Measurements from ENCODE around the gene ROCK2. TPM values are rescaled to one million over a fixed set of nuclear protein-coding genes. Genes with fewer than 3 reads are reported as not detected.
"Not testable (repeated sequence)": the region's sequence is repeated elsewhere in the genome, so short reads cannot be mapped to it uniquely, and the experiment has no call there.

The ROCK2 gene
- total RNA-seq, 1 experiment from 2014 or later = 38.0 TPM

DNA sequence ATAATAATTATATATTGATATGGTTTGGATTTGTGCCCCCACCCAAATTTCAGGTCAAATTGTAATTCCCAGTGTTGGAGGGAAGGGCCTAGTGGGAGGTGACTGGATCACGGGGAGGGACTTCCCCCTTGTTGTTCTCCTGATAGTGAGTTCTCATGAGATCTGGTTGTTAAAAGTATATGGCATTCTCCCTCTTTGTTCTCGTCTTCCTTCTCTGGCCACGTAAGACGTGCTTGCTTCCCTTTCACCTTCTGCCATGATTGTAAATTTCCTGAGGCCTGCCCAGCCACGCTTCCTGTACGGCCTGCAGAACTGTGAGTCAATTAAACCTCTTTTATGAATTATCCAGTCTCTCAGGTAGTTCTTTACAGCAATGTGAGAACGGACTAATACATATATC, 88.3 kb downstream of the ROCK2 start:
- no peak overlapping the region for H3K4me2 ChIP-seq
- peaks cover 15% of the 10 kb centered on the region for H3K4me1 ChIP-seq (replicated peaks; ENCODE audit: insufficient read depth)
- intact Hi-C loops (cut with micrococcal nuclease; ENCODE audit: unreplicated experiment) = no loop called here
- no peak overlapping the region for H3K27ac ChIP-seq
- H3K9me2 ChIP-seq (ENCODE audit: insufficient read depth) = no peaks in the 10 kb centered on the region
- no TSS peak for BruUV-seq (replicated peaks)
- no peaks in the 10 kb centered on the region for H3K9me3 ChIP-seq (ENCODE audit: insufficient read depth, low read depth)
- TF ChIP-seq, protein P1, sequence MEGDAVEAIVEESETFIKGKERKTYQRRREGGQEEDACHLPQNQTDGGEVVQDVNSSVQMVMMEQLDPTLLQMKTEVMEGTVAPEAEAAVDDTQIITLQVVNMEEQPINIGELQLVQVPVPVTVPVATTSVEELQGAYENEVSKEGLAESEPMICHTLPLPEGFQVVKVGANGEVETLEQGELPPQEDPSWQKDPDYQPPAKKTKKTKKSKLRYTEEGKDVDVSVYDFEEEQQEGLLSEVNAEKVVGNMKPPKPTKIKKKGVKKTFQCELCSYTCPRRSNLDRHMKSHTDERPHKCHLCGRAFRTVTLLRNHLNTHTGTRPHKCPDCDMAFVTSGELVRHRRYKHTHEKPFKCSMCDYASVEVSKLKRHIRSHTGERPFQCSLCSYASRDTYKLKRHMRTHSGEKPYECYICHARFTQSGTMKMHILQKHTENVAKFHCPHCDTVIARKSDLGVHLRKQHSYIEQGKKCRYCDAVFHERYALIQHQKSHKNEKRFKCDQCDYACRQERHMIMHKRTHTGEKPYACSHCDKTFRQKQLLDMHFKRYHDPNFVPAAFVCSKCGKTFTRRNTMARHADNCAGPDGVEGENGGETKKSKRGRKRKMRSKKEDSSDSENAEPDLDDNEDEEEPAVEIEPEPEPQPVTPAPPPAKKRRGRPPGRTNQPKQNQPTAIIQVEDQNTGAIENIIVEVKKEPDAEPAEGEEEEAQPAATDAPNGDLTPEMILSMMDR (conservative IDR thresholded peaks at IDR 0.05) = no peak
- no peak for TF ChIP-seq EZH2 (IDR thresholded peaks at IDR 0.05; ENCODE audit: low read depth)
- POLR2A ChIA-PET (ENCODE audit: unreplicated experiment) = no interaction called here
- H3K36me3 ChIP-seq (ENCODE audit: low read depth) = no peaks in the 10 kb centered on the region
- H3K79me2 ChIP-seq (ENCODE audit: low read depth) = peaks cover 30% of the 10 kb centered on the region
- DNase-seq = no peak
- peaks cover 21% of the 10 kb centered on the region; the same call in 1 of the 2 replicates for H4K20me1 ChIP-seq (ENCODE audit: insufficient read depth)
- CTCF ChIA-PET = no interaction called here
- no peak overlapping the region for H3K4me3 ChIP-seq
- H3K27me3 ChIP-seq (ENCODE audit: insufficient read depth, low read depth) = no peaks in the 10 kb centered on the region
- peaks cover 15% of the 10 kb centered on the region for H3F3A ChIP-seq (ENCODE audit: insufficient read depth, low read depth)
- H2AFZ ChIP-seq = no peak overlapping the region

DNA sequence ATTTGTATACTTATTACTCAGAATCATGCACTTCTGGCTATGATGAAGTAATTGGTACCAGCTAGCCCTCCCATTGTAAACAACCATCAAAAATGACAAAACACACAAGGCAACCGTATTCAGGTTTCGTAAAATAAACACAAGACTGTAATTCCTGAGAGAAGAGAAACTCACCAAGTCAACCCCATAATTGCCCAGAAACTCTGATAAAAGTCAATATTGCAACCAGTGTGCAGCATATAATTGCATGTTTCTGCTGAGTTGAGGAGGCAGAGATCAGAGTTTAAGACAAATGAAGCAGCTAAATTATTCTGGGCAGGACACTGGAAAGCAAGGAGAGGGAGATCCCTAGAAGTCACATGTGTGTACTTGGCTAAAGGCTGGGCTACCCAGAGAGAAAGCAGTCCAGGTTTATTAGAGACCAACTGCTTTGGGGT, 90.3 kb downstream of the ROCK2 start:
- no TSS peak for BruUV-seq (replicated peaks)
- Histone ChIP-seq H3F3A (ENCODE audit: insufficient read depth, low read depth) (peaks cover 15% of the 10 kb centered on the region), H4K20me1 (ENCODE audit: insufficient read depth) (peaks cover 24% of the 10 kb centered on the region; the same call in 1 of the 2 replicates), H3K27ac (peak overlapping the region; percentile 67), H3K27me3 (ENCODE audit: insufficient read depth, low read depth) (no peaks in the 10 kb centered on the region), H3K4me1 (replicated peaks; ENCODE audit: insufficient read depth) (peaks cover 15% of the 10 kb centered on the region), H3K4me3 (no peak overlapping the region), H2AFZ (no peak overlapping the region), H3K9me3 (ENCODE audit: insufficient read depth, low read depth) (no peaks in the 10 kb centered on the region), H3K79me2 (ENCODE audit: low read depth) (peaks cover 38% of the 10 kb centered on the region), H3K36me3 (ENCODE audit: low read depth) (peaks cover 5% of the 10 kb centered on the region; the same call in 1 of the 2 replicates), H3K9me2 (ENCODE audit: insufficient read depth) (no peaks in the 10 kb centered on the region), H3K4me2 (peak overlapping the region; percentile 23)
- POLR2A ChIA-PET (ENCODE audit: unreplicated experiment) = no interaction called here
- CTCF ChIA-PET = no interaction called here
- intact Hi-C loops (cut with micrococcal nuclease; ENCODE audit: unreplicated experiment) = no loop called here
- no peak for TF ChIP-seq EZH2 (IDR thresholded peaks at IDR 0.05; ENCODE audit: low read depth)
- TF ChIP-seq, protein P1 (conservative IDR thresholded peaks at IDR 0.05) = no peak
- peak in 1 of 2 experiments; percentile 82 for DNase-seq

DNA sequence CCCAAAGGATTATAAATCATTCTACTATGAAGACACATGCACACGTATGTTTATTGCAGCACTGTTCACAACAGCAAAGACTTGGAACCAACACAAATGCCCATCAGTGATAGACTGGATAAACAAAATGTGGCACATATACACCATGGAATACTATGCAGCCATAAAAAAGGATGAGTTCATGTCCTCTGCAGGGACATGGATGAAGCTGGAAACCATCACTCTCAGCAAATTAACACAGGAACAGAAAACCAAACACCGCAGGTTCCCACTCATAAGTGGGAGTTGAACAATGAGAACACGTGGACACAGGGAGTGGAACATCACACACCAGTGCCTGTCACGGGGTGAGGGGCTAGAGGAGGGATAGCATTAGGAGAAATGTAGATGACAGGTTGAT, 92.0 kb downstream of the ROCK2 start:
- BruUV-seq (replicated peaks); H3K36me3 ChIP-seq (ENCODE audit: low read depth); H2AFZ ChIP-seq; DNase-seq; CTCF ChIA-PET; H3K4me2 ChIP-seq; H3K9me3 ChIP-seq (ENCODE audit: insufficient read depth, low read depth); H3K9me2 ChIP-seq (ENCODE audit: insufficient read depth); H3K27ac ChIP-seq; POLR2A ChIA-PET (ENCODE audit: unreplicated experiment); intact Hi-C loops (cut with micrococcal nuclease; ENCODE audit: unreplicated experiment); H3K27me3 ChIP-seq (ENCODE audit: insufficient read depth, low read depth); H3K4me3 ChIP-seq: not testable (repeated sequence)
- H3K4me1 ChIP-seq (replicated peaks; ENCODE audit: insufficient read depth) = peaks cover 15% of the 10 kb centered on the region
- peaks cover 41% of the 10 kb centered on the region for H3K79me2 ChIP-seq (ENCODE audit: low read depth)
- H4K20me1 ChIP-seq (ENCODE audit: insufficient read depth) = peaks cover 24% of the 10 kb centered on the region; the same call in 1 of the 2 replicates
- peaks cover 15% of the 10 kb centered on the region for H3F3A ChIP-seq (ENCODE audit: insufficient read depth, low read depth)

Measured in PC-9 (cell line).